Activated naive CD4-positive, alpha-beta T cell treated with anti-CD3 and anti-CD28 coated beads, Interleukin-2, amount 50 U/mL, for 24 hours (primary cell): ENCODE measurements around the gene LRRC63.
A peak's percentile ranks its signal among the peaks of the same experiment; 100 is the strongest.
"Not testable (repeated sequence)": the region's sequence is repeated elsewhere in the genome, so short reads cannot be mapped to it uniquely, and the experiment has no call there.

Experiments used
- H3K27ac Mint-ChIP-seq: one replicate; pipeline ENCODE4 v1.8.0; 2021; ENCODE audit warnings: mild to moderate bottlenecking, mixed read lengths
- H3K27me3 Mint-ChIP-seq: one replicate; pipeline ENCODE4 v1.8.0; 2021; ENCODE audit warnings: mixed read lengths
- H3K36me3 Mint-ChIP-seq: one replicate; pipeline ENCODE4 v1.8.0; 2021; ENCODE audit warnings: mixed read lengths
- H3K4me1 Mint-ChIP-seq: one replicate; pipeline ENCODE4 v1.8.0; 2021; ENCODE audit warnings: mixed read lengths
- H3K4me3 Mint-ChIP-seq: one replicate; pipeline ENCODE4 v1.8.0; 2021; ENCODE audit warnings: mild to moderate bottlenecking, mixed read lengths
- H3K9me3 Mint-ChIP-seq: one replicate; pipeline ENCODE4 v1.8.0; 2021; ENCODE audit warnings: mixed read lengths

LRRC63 gene

GRCh38 chr13:46274094-46274698, 62.5 kb downstream of the LRRC63 start:
- Mint-ChIP-seq H3K27me3 (no peaks in the 10 kb centered on the region), H3K27ac (no peak overlapping the region), H3K4me3 (no peak overlapping the region), H3K36me3 (peaks cover 4% of the 10 kb centered on the region), H3K4me1 (no peaks in the 10 kb centered on the region), H3K9me3 (no peaks in the 10 kb centered on the region)

- Mint-ChIP-seq H3K27ac (no peak overlapping the region), H3K9me3 (no peaks in the 10 kb centered on the region), H3K4me3 (no peak overlapping the region), H3K4me1 (peaks cover 3% of the 10 kb centered on the region), H3K27me3 (no peaks in the 10 kb centered on the region), H3K36me3 (peaks cover 1% of the 10 kb centered on the region)
Observed at GRCh38 chr13:46278474-46278873, 66.7 kb downstream of the LRRC63 start.

GRCh38 chr13:46281779-46282178, 70.1 kb downstream of the LRRC63 start:
- Mint-ChIP-seq H3K4me1 (peaks cover 3% of the 10 kb centered on the region), H3K36me3 (no peaks in the 10 kb centered on the region), H3K27me3 (no peaks in the 10 kb centered on the region), H3K4me3 (no peak overlapping the region), H3K9me3 (no peaks in the 10 kb centered on the region), H3K27ac (no peak overlapping the region)

GRCh38 chr13:46283912-46284824, 72.4 kb downstream of the LRRC63 start:
- not testable (repeated sequence) for H3K27ac Mint-ChIP-seq, H3K4me1 Mint-ChIP-seq, H3K4me3 Mint-ChIP-seq, H3K27me3 Mint-ChIP-seq, H3K9me3 Mint-ChIP-seq, H3K36me3 Mint-ChIP-seq

- no peaks in the 10 kb centered on the region for H3K9me3 Mint-ChIP-seq
- no peak overlapping the region for H3K27ac Mint-ChIP-seq
- no peaks in the 10 kb centered on the region for H3K36me3 Mint-ChIP-seq
- no peaks in the 10 kb centered on the region for H3K27me3 Mint-ChIP-seq
- H3K4me3 Mint-ChIP-seq, result no peak overlapping the region
- H3K4me1 Mint-ChIP-seq, result peaks cover 10% of the 10 kb centered on the region
Observed at GRCh38 chr13:46286972-46287371, 75.2 kb downstream of the LRRC63 start.

- Mint-ChIP-seq H3K9me3 (no peaks in the 10 kb centered on the region), H3K4me3 (no peak overlapping the region), H3K36me3 (no peaks in the 10 kb centered on the region), H3K27me3 (no peaks in the 10 kb centered on the region), H3K27ac (no peak overlapping the region), H3K4me1 (peaks cover 18% of the 10 kb centered on the region)
Observed at GRCh38 chr13:46288570-46289259, 77.0 kb downstream of the LRRC63 start.

- no peaks in the 10 kb centered on the region for H3K9me3 Mint-ChIP-seq
- no peak overlapping the region for H3K4me3 Mint-ChIP-seq
- no peak overlapping the region for H3K27ac Mint-ChIP-seq
Observed at GRCh38 chr13:46289260-46289955, 77.7 kb downstream of the LRRC63 start.

GRCh38 chr13:46290434-46290833, 78.7 kb downstream of the LRRC63 start:
- no peaks in the 10 kb centered on the region for H3K36me3 Mint-ChIP-seq
- H3K27ac Mint-ChIP-seq, result no peak overlapping the region
- no peak overlapping the region for H3K4me3 Mint-ChIP-seq
- peaks cover 34% of the 10 kb centered on the region for H3K4me1 Mint-ChIP-seq
- no peaks in the 10 kb centered on the region for H3K9me3 Mint-ChIP-seq
- H3K27me3 Mint-ChIP-seq, result no peaks in the 10 kb centered on the region

More at GRCh38 chr13:46289260-46289955, 77.7 kb downstream of the LRRC63 start:
- Mint-ChIP-seq H3K4me1 (peaks cover 23% of the 10 kb centered on the region), H3K27me3 (no peaks in the 10 kb centered on the region), H3K36me3 (no peaks in the 10 kb centered on the region)

GRCh38 chr13:46293436-46293835, 81.7 kb downstream of the LRRC63 start:
- no peaks in the 10 kb centered on the region for H3K27me3 Mint-ChIP-seq
- H3K9me3 Mint-ChIP-seq, result no peaks in the 10 kb centered on the region
- H3K4me3 Mint-ChIP-seq, result no peak overlapping the region
- no peaks in the 10 kb centered on the region for H3K36me3 Mint-ChIP-seq
- H3K27ac Mint-ChIP-seq, result peak overlapping the region; percentile 53
- peaks cover 64% of the 10 kb centered on the region for H3K4me1 Mint-ChIP-seq

GRCh38 chr13:46295491-46296114, 83.9 kb downstream of the LRRC63 start:
- H3K27me3 Mint-ChIP-seq, result no peaks in the 10 kb centered on the region
- H3K27ac Mint-ChIP-seq, result peak overlapping the region; percentile 95

GRCh38 chr13:46296115-46296822, 84.5 kb downstream of the LRRC63 start:
- Mint-ChIP-seq H3K4me3 (peak overlapping the region; percentile 78), H3K27me3 (no peaks in the 10 kb centered on the region), H3K27ac (peak overlapping the region; percentile 95), H3K4me1 (peaks cover 61% of the 10 kb centered on the region), H3K36me3 (peaks cover 4% of the 10 kb centered on the region), H3K9me3 (no peaks in the 10 kb centered on the region)

More at GRCh38 chr13:46295491-46296114, 83.9 kb downstream of the LRRC63 start:
- H3K4me1 Mint-ChIP-seq, result peaks cover 61% of the 10 kb centered on the region
- no peaks in the 10 kb centered on the region for H3K9me3 Mint-ChIP-seq
- H3K36me3 Mint-ChIP-seq, result peaks cover 4% of the 10 kb centered on the region
- peak overlapping the region; percentile 78 for H3K4me3 Mint-ChIP-seq

- Mint-ChIP-seq H3K4me3 (peak overlapping the region; percentile 78), H3K4me1 (peaks cover 61% of the 10 kb centered on the region), H3K27me3 (no peaks in the 10 kb centered on the region), H3K9me3 (no peaks in the 10 kb centered on the region), H3K36me3 (peaks cover 6% of the 10 kb centered on the region), H3K27ac (peak overlapping the region; percentile 95)
Observed at GRCh38 chr13:46296921-46297320, 85.2 kb downstream of the LRRC63 start.

- peaks cover 61% of the 10 kb centered on the region for H3K4me1 Mint-ChIP-seq
- no peaks in the 10 kb centered on the region for H3K9me3 Mint-ChIP-seq
- no peak overlapping the region for H3K4me3 Mint-ChIP-seq
- peak overlapping the region; percentile 95 for H3K27ac Mint-ChIP-seq
- H3K27me3 Mint-ChIP-seq, result no peaks in the 10 kb centered on the region
- peaks cover 6% of the 10 kb centered on the region for H3K36me3 Mint-ChIP-seq
Observed at GRCh38 chr13:46297361-46297811, 85.7 kb downstream of the LRRC63 start.

GRCh38 chr13:46303742-46304385, 92.1 kb downstream of the LRRC63 start:
- Mint-ChIP-seq H3K27ac (peak overlapping the region; percentile 13), H3K36me3 (peaks cover 9% of the 10 kb centered on the region), H3K4me1 (peaks cover 24% of the 10 kb centered on the region), H3K4me3 (peak overlapping the region; percentile 46), H3K9me3 (no peaks in the 10 kb centered on the region), H3K27me3 (no peaks in the 10 kb centered on the region)
